Measurements from ENCODE around the gene ARHGEF26. TPM values are rescaled to one million over a fixed set of nuclear protein-coding genes. Genes with fewer than 3 reads are reported as not detected.

The ARHGEF26 gene
- total RNA-seq, 1 donor from 2014 or later: 29.2 TPM

DNA sequence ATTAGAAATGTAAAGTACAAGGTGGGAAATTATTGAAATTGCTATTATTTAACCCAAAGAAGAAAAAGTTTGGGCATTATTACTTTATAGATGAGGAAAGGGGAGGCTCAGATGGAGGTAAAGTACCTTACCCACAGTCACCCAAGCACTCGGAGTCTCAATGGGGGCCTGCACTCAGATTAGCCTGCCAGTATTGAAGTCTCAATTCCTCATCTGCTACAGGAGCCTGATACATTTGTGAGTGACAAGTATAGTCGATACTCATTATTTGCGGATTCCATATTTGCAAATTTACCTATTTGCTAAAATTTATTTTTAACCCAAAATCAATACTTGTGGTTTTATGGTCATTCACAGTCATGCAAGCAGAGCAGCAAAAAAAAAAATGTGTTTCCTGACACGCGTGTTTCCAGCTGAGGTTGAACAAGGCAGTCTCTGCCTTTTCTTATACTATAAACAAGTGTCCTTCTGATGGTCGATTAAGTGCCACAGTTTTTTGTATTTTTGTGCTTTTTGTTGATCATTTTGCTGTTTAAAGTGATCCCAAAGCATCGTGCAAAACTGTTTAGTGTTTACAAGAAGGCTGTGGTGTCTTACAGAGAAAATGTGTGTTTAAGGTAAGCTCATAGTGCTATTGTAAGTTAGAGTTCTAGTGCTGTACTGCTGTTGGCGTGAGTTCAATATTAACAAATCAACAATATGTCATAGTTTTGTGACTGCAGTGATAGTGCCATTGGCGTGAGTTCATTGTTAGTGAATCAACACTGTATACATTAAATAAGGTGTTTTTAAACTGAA, 48.0 kb downstream of the ARHGEF26 start:
- Histone ChIP-seq H3K4me3 (no peak overlapping the region), H3K27ac (no peak overlapping the region), H3K36me3 (no peaks in the 10 kb centered on the region), H3K9me3 (no peaks in the 10 kb centered on the region), H3K4me1 (no peaks in the 10 kb centered on the region), H3K27me3 (no peaks in the 10 kb centered on the region)
- DNase-seq (ENCODE audit: extremely low spot score in 2 of 2): no peak
- TF ChIP-seq, protein P1, sequence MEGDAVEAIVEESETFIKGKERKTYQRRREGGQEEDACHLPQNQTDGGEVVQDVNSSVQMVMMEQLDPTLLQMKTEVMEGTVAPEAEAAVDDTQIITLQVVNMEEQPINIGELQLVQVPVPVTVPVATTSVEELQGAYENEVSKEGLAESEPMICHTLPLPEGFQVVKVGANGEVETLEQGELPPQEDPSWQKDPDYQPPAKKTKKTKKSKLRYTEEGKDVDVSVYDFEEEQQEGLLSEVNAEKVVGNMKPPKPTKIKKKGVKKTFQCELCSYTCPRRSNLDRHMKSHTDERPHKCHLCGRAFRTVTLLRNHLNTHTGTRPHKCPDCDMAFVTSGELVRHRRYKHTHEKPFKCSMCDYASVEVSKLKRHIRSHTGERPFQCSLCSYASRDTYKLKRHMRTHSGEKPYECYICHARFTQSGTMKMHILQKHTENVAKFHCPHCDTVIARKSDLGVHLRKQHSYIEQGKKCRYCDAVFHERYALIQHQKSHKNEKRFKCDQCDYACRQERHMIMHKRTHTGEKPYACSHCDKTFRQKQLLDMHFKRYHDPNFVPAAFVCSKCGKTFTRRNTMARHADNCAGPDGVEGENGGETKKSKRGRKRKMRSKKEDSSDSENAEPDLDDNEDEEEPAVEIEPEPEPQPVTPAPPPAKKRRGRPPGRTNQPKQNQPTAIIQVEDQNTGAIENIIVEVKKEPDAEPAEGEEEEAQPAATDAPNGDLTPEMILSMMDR (IDR thresholded peaks at IDR 0.05): no peak
- TF ChIP-seq POLR2A (IDR thresholded peaks at IDR 0.05) (no peak), POLR2AphosphoS5 (IDR thresholded peaks at IDR 0.05; ENCODE audit: insufficient read depth in 1 of 2, low read depth in 1 of 2) (no peak)
- intact Hi-C loops (cut with DNase I): no loop called here

DNA sequence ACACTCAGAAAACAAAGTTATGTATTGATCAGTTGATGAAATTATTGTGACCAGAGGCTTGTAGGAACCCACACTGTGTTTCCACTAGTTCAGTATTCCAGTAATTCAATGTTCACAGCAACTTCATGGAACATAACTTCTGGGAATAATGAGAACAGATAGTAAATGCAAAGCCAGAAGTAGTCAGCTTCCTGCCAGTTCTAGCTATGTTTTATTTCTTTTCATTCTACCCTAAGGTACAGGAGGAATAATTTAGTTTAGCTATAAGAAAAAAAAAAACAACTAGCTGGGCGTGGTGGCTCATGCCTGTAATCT, 48.6 kb downstream of the ARHGEF26 start:
- H3K27ac ChIP-seq: no peak overlapping the region
- intact Hi-C loops (cut with DNase I): no loop called here
- H3K36me3 ChIP-seq: no peaks in the 10 kb centered on the region
- H3K4me3 ChIP-seq: no peak overlapping the region
- no peaks in the 10 kb centered on the region for H3K4me1 ChIP-seq
- TF ChIP-seq, protein P1 (IDR thresholded peaks at IDR 0.05): no peak
- TF ChIP-seq POLR2AphosphoS5 (IDR thresholded peaks at IDR 0.05; ENCODE audit: insufficient read depth in 1 of 2, low read depth in 1 of 2): no peak
- no peaks in the 10 kb centered on the region for H3K27me3 ChIP-seq
- no peaks in the 10 kb centered on the region for H3K9me3 ChIP-seq
- no peak for DNase-seq (ENCODE audit: extremely low spot score in 2 of 2)

DNA sequence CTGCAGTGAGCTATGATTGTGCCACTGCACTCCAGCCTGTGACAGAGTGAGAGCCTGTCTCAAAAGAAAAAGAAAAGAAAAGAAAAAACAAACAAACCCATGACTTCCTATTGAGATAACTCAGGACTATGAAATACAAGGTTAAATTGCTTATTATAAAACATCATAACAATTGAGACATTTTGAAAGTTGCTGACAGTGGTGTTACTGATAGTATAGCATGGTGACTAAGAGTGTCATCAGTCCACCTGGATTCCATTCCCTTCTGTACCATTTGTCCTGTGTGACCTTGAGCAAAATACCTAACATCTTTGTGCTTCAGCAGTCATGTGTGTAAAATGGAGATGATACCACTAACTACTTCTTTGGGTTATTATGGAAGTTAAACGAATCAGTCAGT, 49.1 kb downstream of the ARHGEF26 start:
- Histone ChIP-seq H3K4me3 (no peak overlapping the region), H3K9me3 (no peaks in the 10 kb centered on the region), H3K36me3 (no peaks in the 10 kb centered on the region), H3K27ac (no peak overlapping the region), H3K4me1 (no peaks in the 10 kb centered on the region), H3K27me3 (no peaks in the 10 kb centered on the region)
- DNase-seq (ENCODE audit: extremely low spot score in 2 of 2): no peak
- TF ChIP-seq POLR2A (IDR thresholded peaks at IDR 0.05) (no peak), POLR2AphosphoS5 (IDR thresholded peaks at IDR 0.05; ENCODE audit: insufficient read depth in 1 of 2, low read depth in 1 of 2) (no peak)
- TF ChIP-seq, protein P1 (IDR thresholded peaks at IDR 0.05): no peak
- intact Hi-C loops (cut with DNase I): no loop called here

DNA sequence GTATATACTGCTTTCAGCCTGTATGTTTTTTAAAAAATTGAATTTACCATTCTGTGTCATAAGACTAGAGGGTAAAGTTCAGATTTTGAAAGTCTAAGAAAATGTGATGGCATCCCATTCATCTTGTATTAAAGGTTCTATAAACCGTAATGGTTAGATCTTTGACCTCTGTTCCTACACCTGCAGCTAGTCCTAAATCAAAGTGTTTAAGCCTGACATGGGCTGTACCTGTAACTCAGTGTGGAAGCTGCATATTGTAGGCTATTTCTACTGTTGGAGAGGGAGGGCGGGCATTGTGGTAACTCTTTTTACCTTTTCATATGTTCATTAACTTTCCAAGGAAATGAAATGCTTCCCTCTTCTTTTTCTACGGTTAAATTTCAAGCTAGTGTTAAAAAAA, 53.9 kb downstream of the ARHGEF26 start:
- Histone ChIP-seq H3K27ac (no peak overlapping the region), H3K4me1 (peaks cover 6% of the 10 kb centered on the region), H3K9me3 (no peaks in the 10 kb centered on the region), H3K36me3 (no peaks in the 10 kb centered on the region), H3K27me3 (no peaks in the 10 kb centered on the region), H3K4me3 (no peak overlapping the region)
- intact Hi-C loops (cut with DNase I): no loop called here
- DNase-seq (ENCODE audit: extremely low spot score in 2 of 2): no peak
- TF ChIP-seq, protein P1 (IDR thresholded peaks at IDR 0.05): no peak
- TF ChIP-seq POLR2A (IDR thresholded peaks at IDR 0.05): no peak
- TF ChIP-seq POLR2AphosphoS5 (IDR thresholded peaks at IDR 0.05; ENCODE audit: insufficient read depth in 1 of 2, low read depth in 1 of 2): no peak

DNA sequence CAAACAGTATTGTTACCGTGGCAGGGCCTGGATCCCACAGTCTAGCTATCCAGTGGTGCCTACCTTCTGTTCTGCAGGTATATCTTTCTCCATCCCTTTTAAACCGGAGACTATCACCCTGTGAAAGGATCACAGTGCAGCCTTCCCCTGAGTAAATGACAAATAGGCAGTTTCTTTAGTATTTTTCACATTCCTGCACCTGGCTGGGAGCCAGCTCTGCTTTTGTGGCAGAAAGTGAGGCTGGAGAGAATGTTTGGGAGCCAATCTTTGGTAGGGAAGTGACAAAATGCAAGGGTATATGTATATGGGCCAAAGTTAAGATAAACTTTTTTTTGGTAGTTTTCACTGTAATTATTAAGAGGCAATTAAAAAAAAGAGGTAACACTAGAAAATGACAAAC, 54.8 kb downstream of the ARHGEF26 start:
- no peak overlapping the region for H3K4me3 ChIP-seq
- no peak overlapping the region for H3K27ac ChIP-seq
- no peak for DNase-seq (ENCODE audit: extremely low spot score in 2 of 2)
- intact Hi-C loops (cut with DNase I): no loop called here
- no peaks in the 10 kb centered on the region for H3K36me3 ChIP-seq
- TF ChIP-seq, protein P1 (IDR thresholded peaks at IDR 0.05): no peak
- TF ChIP-seq POLR2A (IDR thresholded peaks at IDR 0.05) (no peak), POLR2AphosphoS5 (IDR thresholded peaks at IDR 0.05; ENCODE audit: insufficient read depth in 1 of 2, low read depth in 1 of 2) (no peak)
- H3K4me1 ChIP-seq: peaks cover 8% of the 10 kb centered on the region
- H3K27me3 ChIP-seq: no peaks in the 10 kb centered on the region
- H3K9me3 ChIP-seq: no peaks in the 10 kb centered on the region

All from vagina (tissue), 2 donors.